ENCODE data around the gene CDK14.

Gene CDK14

DNA sequence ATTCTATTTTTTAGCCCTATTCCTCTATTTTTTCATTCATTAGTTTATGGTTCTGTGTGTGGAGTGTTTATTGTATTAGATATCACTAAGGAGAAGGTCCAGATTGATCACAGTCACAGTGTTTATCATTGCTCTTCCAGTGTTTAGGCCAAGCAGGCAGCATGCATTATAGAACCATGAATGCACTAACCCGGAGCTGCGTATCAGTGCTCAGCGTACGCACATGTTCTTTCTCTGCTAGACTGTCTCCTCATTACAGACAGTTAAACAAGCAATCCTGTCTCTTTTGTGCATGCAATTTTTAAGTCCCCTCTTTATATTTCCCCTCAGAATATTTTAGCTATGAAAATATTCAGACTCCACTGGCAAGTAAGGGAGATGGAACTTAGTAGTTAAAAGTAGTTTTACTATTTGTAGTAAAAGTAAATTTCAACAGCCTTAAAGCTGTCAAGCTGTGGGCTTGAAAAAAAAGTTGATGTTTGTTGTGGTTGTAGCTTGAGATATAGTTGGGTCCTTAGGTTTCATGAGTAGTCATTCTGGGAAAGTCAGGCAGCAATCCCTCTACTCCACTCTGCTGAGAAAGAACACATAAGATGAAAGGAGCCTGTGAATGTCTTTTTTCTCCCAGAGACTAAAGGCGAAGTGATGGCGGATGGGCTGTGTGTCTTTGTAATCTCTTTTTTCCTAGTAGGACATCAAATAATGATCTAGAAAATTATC is 260.4 kb downstream of the CDK14 start:
- no peak for DNase-seq

- DNase-seq = no peak
These were observed 261.5 kb downstream of the CDK14 start for GRCh38 chr7:90857603-90858002.

DNA sequence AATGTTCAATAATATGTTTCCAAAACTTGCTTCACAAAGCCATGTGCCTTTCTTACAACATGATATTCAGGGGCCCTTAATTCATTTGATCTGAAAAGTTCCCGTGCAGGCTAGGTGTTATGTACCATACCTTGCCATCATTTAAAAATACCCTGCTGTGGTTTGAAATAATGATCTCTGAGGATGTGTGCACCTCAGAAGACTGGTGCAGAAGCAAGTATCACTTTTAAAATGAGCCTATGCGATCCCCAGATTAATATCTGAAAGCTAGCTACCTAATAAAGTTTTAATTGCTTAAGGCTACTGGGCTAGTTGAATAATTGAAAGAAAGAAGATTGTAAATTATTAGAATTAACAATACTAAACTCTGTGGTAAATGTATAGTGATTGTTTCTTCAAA is 262.4 kb downstream of the CDK14 start:
- no peak for DNase-seq

GRCh38 chr7:90859521-90859920 is 263.4 kb downstream of the CDK14 start:
- no peak for DNase-seq

- no peak for DNase-seq
These were observed 268.0 kb downstream of the CDK14 start for GRCh38 chr7:90864088-90864487.

DNA sequence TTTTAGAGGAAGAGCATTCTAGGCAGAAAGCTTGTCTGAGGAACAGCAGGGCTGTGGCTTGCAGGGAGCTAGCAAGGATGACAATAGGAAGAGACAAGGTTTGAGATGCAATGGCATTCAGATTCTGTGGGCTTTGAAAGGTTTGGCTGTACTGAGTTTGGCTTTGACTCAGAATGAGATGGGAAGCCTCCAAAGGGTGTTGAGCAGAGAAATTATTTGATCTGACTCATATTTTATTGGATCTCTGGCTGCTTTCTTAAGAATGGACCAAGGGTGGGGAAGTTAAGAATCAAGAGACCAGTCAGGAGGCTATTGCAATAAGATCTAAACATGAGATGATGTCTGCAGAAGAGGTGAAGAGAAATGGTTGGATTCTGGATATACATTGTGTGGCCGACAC is 273.2 kb downstream of the CDK14 start:
- DNase-seq = no peak

DNA sequence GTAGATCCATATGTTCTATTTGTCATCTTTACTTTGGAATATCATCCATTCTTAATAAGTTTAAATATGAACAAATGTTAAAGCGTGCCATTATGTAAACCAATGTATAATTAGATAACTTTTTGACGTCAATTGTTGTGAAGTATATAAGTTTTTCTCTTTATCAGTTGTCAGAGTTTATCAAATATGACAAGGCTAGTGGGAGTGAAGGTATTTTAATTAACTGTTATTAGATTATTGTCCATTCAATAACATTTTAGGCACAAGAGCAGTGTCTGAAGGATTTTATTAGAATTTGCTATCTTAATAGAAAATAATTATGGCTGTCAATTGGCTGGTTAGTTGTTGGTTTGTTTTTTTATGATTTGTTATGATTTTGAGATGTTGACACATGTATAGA is 280.6 kb downstream of the CDK14 start:
- no peak for DNase-seq

DNA sequence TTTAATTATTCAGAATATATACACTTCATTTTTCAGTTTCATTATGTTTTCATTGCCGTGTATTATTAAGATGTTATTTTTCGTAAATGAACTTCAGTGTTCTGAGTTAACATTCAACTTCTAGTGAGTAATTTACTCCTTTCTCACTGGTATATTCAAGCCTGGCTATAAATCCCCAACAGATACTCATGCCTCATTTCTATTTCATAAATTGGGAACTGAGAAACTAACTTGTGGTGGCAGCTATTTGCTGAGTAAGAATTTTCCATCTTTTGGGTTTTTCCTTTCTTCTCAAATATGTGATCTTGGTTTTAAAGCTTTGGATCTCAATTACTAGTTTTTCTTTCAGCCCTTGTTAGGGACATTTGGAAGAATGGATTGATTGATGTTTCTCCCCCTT is 281.1 kb downstream of the CDK14 start:
- no peak for DNase-seq

- no peak for DNase-seq
These were observed 283.8 kb downstream of the CDK14 start for GRCh38 chr7:90879924-90880323.

DNA sequence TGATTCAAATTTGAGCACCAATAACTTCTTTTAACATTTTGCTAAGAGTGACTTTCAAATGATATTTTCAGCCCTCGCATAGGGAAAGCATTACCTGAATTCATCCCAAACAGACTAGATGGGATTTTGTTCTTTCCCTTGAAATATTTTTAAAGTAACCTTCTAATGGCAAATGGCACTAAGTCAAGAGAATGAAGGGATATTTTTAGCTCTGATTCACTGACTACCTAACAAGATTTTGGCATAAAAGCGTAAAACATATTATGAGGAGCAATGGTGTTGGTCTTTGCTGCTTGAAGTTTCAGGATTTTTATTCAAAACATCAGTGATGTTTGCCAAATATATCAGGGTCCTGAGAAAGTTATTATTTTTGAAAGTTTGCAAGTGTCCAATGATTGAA is 290.3 kb downstream of the CDK14 start:
- no peak for DNase-seq

- no peak for DNase-seq
These were observed 293.1 kb downstream of the CDK14 start for GRCh38 chr7:90889210-90889609.

DNA sequence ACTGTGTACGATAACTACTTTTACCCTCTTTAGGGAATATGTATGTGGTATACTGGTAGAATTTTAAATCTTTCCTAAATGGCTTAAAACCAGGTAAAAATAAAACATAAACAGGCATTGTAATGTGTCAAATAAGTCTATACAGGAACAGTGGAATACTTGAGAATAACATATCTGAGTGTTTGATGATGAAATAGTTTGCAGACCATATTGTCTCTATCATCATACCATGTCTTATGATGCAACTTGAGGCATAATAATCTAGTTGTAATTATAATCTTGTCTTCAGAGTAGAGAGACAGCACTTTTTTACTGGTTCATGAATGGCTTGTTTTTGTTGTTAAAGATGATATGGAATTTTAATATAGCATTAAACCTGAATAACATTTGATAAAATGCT is 293.5 kb downstream of the CDK14 start:
- no peak for DNase-seq

- DNase-seq = no peak
These were observed 295.4 kb downstream of the CDK14 start for GRCh38 chr7:90891529-90891928.

- no peak for DNase-seq
These were observed 296.1 kb downstream of the CDK14 start for GRCh38 chr7:90892213-90892612.

DNA sequence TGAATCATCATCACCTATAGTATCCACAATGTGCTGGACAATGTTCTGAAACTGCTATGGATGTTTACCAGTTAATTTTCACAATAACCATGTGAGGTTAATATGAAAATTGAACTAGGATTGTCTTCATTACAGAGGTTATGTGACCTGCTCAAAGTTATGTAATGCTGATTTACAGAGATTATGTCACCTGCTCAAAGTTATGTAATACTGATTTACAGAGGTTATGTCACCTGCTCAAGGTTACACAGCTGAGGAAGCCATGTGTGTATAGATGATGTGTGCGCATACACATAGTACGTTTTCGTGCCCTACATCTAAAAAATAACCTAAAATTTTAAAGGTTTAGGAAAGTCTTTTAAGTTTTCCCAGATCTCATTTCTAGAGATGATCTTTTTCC is 298.0 kb downstream of the CDK14 start:
- DNase-seq = no peak

GRCh38 chr7:90896458-90896857 is 300.3 kb downstream of the CDK14 start:
- DNase-seq = no peak

GRCh38 chr7:90897961-90898469 is 301.9 kb downstream of the CDK14 start:
- no peak for DNase-seq

- no peak for DNase-seq
These were observed 304.7 kb downstream of the CDK14 start for GRCh38 chr7:90900628-90901356.

- DNase-seq = no peak
These were observed 307.7 kb downstream of the CDK14 start for GRCh38 chr7:90903841-90904240.

DNA sequence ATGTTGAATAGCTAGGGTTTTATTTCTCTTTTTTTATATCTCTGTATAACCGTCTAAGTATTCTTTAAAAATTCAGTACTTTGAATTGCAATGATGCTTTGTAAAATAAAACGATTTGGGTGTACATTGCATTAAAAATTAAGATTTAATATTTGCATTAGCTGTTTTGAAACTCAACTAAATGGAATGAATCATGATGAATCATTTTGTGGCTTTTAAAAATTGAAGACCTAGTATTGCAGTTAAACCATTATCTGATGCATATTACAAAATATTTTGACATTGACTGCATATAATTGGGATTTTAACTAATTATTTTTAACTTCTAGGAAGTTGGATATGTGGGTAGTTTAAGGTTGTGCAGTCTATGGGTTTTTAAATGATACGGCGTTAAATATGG is 314.0 kb downstream of the CDK14 start:
- no peak for DNase-seq

GRCh38 chr7:90916319-90916718 is 320.2 kb downstream of the CDK14 start:
- no peak for DNase-seq

GRCh38 chr7:90917539-90917938 is 321.4 kb downstream of the CDK14 start:
- no peak for DNase-seq

GRCh38 chr7:90918303-90918702 is 322.2 kb downstream of the CDK14 start:
- DNase-seq = no peak

- DNase-seq = no peak
These were observed 323.7 kb downstream of the CDK14 start for GRCh38 chr7:90919816-90920215.

- no peak for DNase-seq
These were observed 324.2 kb downstream of the CDK14 start for GRCh38 chr7:90920336-90920735.
